ENCODE measurements around the gene MAP3K20.
A peak's percentile ranks its signal among the peaks of the same experiment; 100 is the strongest.

Gene MAP3K20

GRCh38 chr2:173221132-173221695 lies 145.6 kb downstream of the MAP3K20 start:
- H3K9me3 ChIP-seq (ENCODE audit: control insufficient read depth, insufficient read depth, low read length) = no peaks in the 10 kb centered on the region
- H3K4me1 ChIP-seq (ENCODE audit: control insufficient read depth, insufficient read depth, low read length) = peaks cover 14% of the 10 kb centered on the region
- H3K27ac ChIP-seq (ENCODE audit: low read depth, low read length) = no peak overlapping the region
- H3K27me3 ChIP-seq (ENCODE audit: control insufficient read depth, insufficient read depth, low read length) = no peaks in the 10 kb centered on the region
- H3K9ac ChIP-seq (ENCODE audit: low read depth, low read length) = no peak overlapping the region
- no peak overlapping the region for H3K4me3 ChIP-seq (ENCODE audit: low read depth, low read length)
- H3K36me3 ChIP-seq (ENCODE audit: control insufficient read depth, insufficient read depth, low read length) = no peaks in the 10 kb centered on the region

- Histone ChIP-seq H3K27me3 (ENCODE audit: control insufficient read depth, insufficient read depth, low read length) (no peaks in the 10 kb centered on the region), H3K4me1 (ENCODE audit: control insufficient read depth, insufficient read depth, low read length) (peaks cover 14% of the 10 kb centered on the region), H3K9ac (ENCODE audit: low read depth, low read length) (no peak overlapping the region), H3K36me3 (ENCODE audit: control insufficient read depth, insufficient read depth, low read length) (no peaks in the 10 kb centered on the region), H3K27ac (ENCODE audit: low read depth, low read length) (no peak overlapping the region), H3K9me3 (ENCODE audit: control insufficient read depth, insufficient read depth, low read length) (no peaks in the 10 kb centered on the region), H3K4me3 (ENCODE audit: low read depth, low read length) (no peak overlapping the region)
Measured at GRCh38 chr2:173221937-173222594, 146.4 kb downstream of the MAP3K20 start.

GRCh38 chr2:173223871-173224270 lies 148.2 kb downstream of the MAP3K20 start:
- Histone ChIP-seq H3K4me1 (ENCODE audit: control insufficient read depth, insufficient read depth, low read length) (peaks cover 4% of the 10 kb centered on the region), H3K27ac (ENCODE audit: low read depth, low read length) (no peak overlapping the region), H3K9me3 (ENCODE audit: control insufficient read depth, insufficient read depth, low read length) (no peaks in the 10 kb centered on the region), H3K9ac (ENCODE audit: low read depth, low read length) (no peak overlapping the region), H3K27me3 (ENCODE audit: control insufficient read depth, insufficient read depth, low read length) (no peaks in the 10 kb centered on the region), H3K36me3 (ENCODE audit: control insufficient read depth, insufficient read depth, low read length) (no peaks in the 10 kb centered on the region), H3K4me3 (ENCODE audit: low read depth, low read length) (no peak overlapping the region)

- Histone ChIP-seq H3K4me3 (ENCODE audit: low read depth, low read length) (no peak overlapping the region), H3K27ac (ENCODE audit: low read depth, low read length) (no peak overlapping the region), H3K36me3 (ENCODE audit: control insufficient read depth, insufficient read depth, low read length) (no peaks in the 10 kb centered on the region), H3K9me3 (ENCODE audit: control insufficient read depth, insufficient read depth, low read length) (no peaks in the 10 kb centered on the region), H3K27me3 (ENCODE audit: control insufficient read depth, insufficient read depth, low read length) (no peaks in the 10 kb centered on the region), H3K4me1 (ENCODE audit: control insufficient read depth, insufficient read depth, low read length) (no peaks in the 10 kb centered on the region), H3K9ac (ENCODE audit: low read depth, low read length) (no peak overlapping the region)
Measured at GRCh38 chr2:173226899-173227698, 151.5 kb downstream of the MAP3K20 start.

GRCh38 chr2:173229086-173229485 lies 153.4 kb downstream of the MAP3K20 start:
- Histone ChIP-seq H3K36me3 (ENCODE audit: control insufficient read depth, insufficient read depth, low read length) (no peaks in the 10 kb centered on the region), H3K9ac (ENCODE audit: low read depth, low read length) (no peak overlapping the region), H3K4me3 (ENCODE audit: low read depth, low read length) (no peak overlapping the region), H3K27me3 (ENCODE audit: control insufficient read depth, insufficient read depth, low read length) (no peaks in the 10 kb centered on the region), H3K27ac (ENCODE audit: low read depth, low read length) (no peak overlapping the region), H3K9me3 (ENCODE audit: control insufficient read depth, insufficient read depth, low read length) (no peaks in the 10 kb centered on the region), H3K4me1 (ENCODE audit: control insufficient read depth, insufficient read depth, low read length) (no peaks in the 10 kb centered on the region)

- Histone ChIP-seq H3K27me3 (ENCODE audit: control insufficient read depth, insufficient read depth, low read length) (no peaks in the 10 kb centered on the region), H3K9me3 (ENCODE audit: control insufficient read depth, insufficient read depth, low read length) (no peaks in the 10 kb centered on the region), H3K27ac (ENCODE audit: low read depth, low read length) (no peak overlapping the region), H3K4me1 (ENCODE audit: control insufficient read depth, insufficient read depth, low read length) (no peaks in the 10 kb centered on the region), H3K36me3 (ENCODE audit: control insufficient read depth, insufficient read depth, low read length) (no peaks in the 10 kb centered on the region), H3K9ac (ENCODE audit: low read depth, low read length) (no peak overlapping the region), H3K4me3 (ENCODE audit: low read depth, low read length) (no peak overlapping the region)
Measured at GRCh38 chr2:173230181-173230580, 154.5 kb downstream of the MAP3K20 start.

GRCh38 chr2:173231042-173231441 lies 155.4 kb downstream of the MAP3K20 start:
- H3K9me3 ChIP-seq (ENCODE audit: control insufficient read depth, insufficient read depth, low read length) = no peaks in the 10 kb centered on the region
- peaks cover 4% of the 10 kb centered on the region; the same call in 1 of the 2 replicates for H3K4me1 ChIP-seq (ENCODE audit: control insufficient read depth, insufficient read depth, low read length)
- H3K27ac ChIP-seq (ENCODE audit: low read depth, low read length) = no peak overlapping the region
- no peak overlapping the region for H3K4me3 ChIP-seq (ENCODE audit: low read depth, low read length)
- H3K36me3 ChIP-seq (ENCODE audit: control insufficient read depth, insufficient read depth, low read length) = no peaks in the 10 kb centered on the region
- no peak overlapping the region for H3K9ac ChIP-seq (ENCODE audit: low read depth, low read length)
- no peaks in the 10 kb centered on the region for H3K27me3 ChIP-seq (ENCODE audit: control insufficient read depth, insufficient read depth, low read length)

- H3K9ac ChIP-seq (ENCODE audit: low read depth, low read length) = no peak overlapping the region
- H3K27ac ChIP-seq (ENCODE audit: low read depth, low read length) = no peak overlapping the region
- H3K4me3 ChIP-seq (ENCODE audit: low read depth, low read length) = no peak overlapping the region
- H3K27me3 ChIP-seq (ENCODE audit: control insufficient read depth, insufficient read depth, low read length) = no peaks in the 10 kb centered on the region
- H3K9me3 ChIP-seq (ENCODE audit: control insufficient read depth, insufficient read depth, low read length) = no peaks in the 10 kb centered on the region
- peaks cover 7% of the 10 kb centered on the region; the same call in 1 of the 2 replicates for H3K4me1 ChIP-seq (ENCODE audit: control insufficient read depth, insufficient read depth, low read length)
- H3K36me3 ChIP-seq (ENCODE audit: control insufficient read depth, insufficient read depth, low read length) = no peaks in the 10 kb centered on the region
Measured at GRCh38 chr2:173231465-173231864, 155.8 kb downstream of the MAP3K20 start.

GRCh38 chr2:173232956-173233744 lies 157.5 kb downstream of the MAP3K20 start:
- Histone ChIP-seq H3K4me1 (ENCODE audit: control insufficient read depth, insufficient read depth, low read length) (peaks cover 11% of the 10 kb centered on the region; the same call in 1 of the 2 replicates), H3K9me3 (ENCODE audit: control insufficient read depth, insufficient read depth, low read length) (no peaks in the 10 kb centered on the region), H3K27me3 (ENCODE audit: control insufficient read depth, insufficient read depth, low read length) (no peaks in the 10 kb centered on the region), H3K9ac (ENCODE audit: low read depth, low read length) (no peak overlapping the region), H3K27ac (ENCODE audit: low read depth, low read length) (no peak overlapping the region), H3K36me3 (ENCODE audit: control insufficient read depth, insufficient read depth, low read length) (no peaks in the 10 kb centered on the region), H3K4me3 (ENCODE audit: low read depth, low read length) (no peak overlapping the region)

- Histone ChIP-seq H3K4me3 (ENCODE audit: low read depth, low read length) (no peak overlapping the region; the same call in 1 of the 2 replicates), H3K36me3 (ENCODE audit: control insufficient read depth, insufficient read depth, low read length) (no peaks in the 10 kb centered on the region), H3K4me1 (ENCODE audit: control insufficient read depth, insufficient read depth, low read length) (peaks cover 11% of the 10 kb centered on the region; the same call in 1 of the 2 replicates), H3K9ac (ENCODE audit: low read depth, low read length) (no peak overlapping the region), H3K27ac (ENCODE audit: low read depth, low read length) (peak overlapping the region; percentile 39), H3K27me3 (ENCODE audit: control insufficient read depth, insufficient read depth, low read length) (no peaks in the 10 kb centered on the region), H3K9me3 (ENCODE audit: control insufficient read depth, insufficient read depth, low read length) (no peaks in the 10 kb centered on the region)
Measured at GRCh38 chr2:173235947-173236803, 160.5 kb downstream of the MAP3K20 start.
